DOHH2 (cell line): ENCODE data around the gene TULP1.

Source experiments
- H3F3A ChIP-seq: fragments of 200-600 bp; sonication (generic), shearing (Covaris generic); 2 replicates; pipeline ENCODE4 v1.6.0; 2016; ENCODE audit warnings: antibody characterized with exemption, mild to moderate bottlenecking; ENCODE audit not compliant: control insufficient read depth, insufficient read depth
- H3K27ac ChIP-seq: fragments of 200-600 bp; sonication (generic); 2 replicates; pipeline ENCODE4 v1.5.1; 2014; ENCODE audit warnings: low read depth, mild to moderate bottlenecking, low read length, moderate library complexity
- H3K27me3 ChIP-seq: fragments of 200-600 bp; sonication (generic); 2 replicates; pipeline ENCODE4 v1.6.1; 2014; ENCODE audit warnings: mild to moderate bottlenecking, low read length, mixed read lengths; ENCODE audit not compliant: control insufficient read depth
- H3K36me3 ChIP-seq: fragments of 200-600 bp; sonication (generic); 2 replicates; pipeline ENCODE4 v1.6.1; 2014; ENCODE audit warnings: mild to moderate bottlenecking, low read length, moderate library complexity, mixed read lengths; ENCODE audit not compliant: control insufficient read depth
- H3K4me1 ChIP-seq: fragments of 200-600 bp; sonication (generic); 2 replicates; pipeline ENCODE4 v1.6.1; 2014; ENCODE audit warnings: mild to moderate bottlenecking, low read length, mixed read lengths; ENCODE audit not compliant: control insufficient read depth
- H3K4me2 ChIP-seq: fragments of 200-600 bp; sonication (generic); 2 replicates; pipeline ENCODE4 v1.6.0; 2014; ENCODE audit warnings: mild to moderate bottlenecking, low read length, moderate library complexity
- H3K4me3 ChIP-seq: fragments of 200-600 bp; sonication (generic); 2 replicates; pipeline ENCODE4 v1.5.1; 2014; ENCODE audit warnings: mild to moderate bottlenecking, low read length, mixed read lengths
- H3K79me2 ChIP-seq: fragments of 200-600 bp; sonication (generic); 2 replicates; pipeline ENCODE4 v1.6.1; 2014; ENCODE audit warnings: mild to moderate bottlenecking, low read length, mixed read lengths; ENCODE audit not compliant: control insufficient read depth
- H3K9me2 ChIP-seq: fragments of 200-600 bp; sonication (generic); replicated peaks from 2 replicates; pipeline ENCODE4 v1.6.1; 2014; ENCODE audit warnings: mild to moderate bottlenecking, low read length, mixed read lengths; ENCODE audit not compliant: control insufficient read depth
- H3K9me3 ChIP-seq: fragments of 200-600 bp; sonication (generic); 2 replicates; pipeline ENCODE4 v1.6.1; 2014; ENCODE audit warnings: antibody characterized with exemption, low read length, mixed read lengths; ENCODE audit not compliant: control insufficient read depth, insufficient read depth
- H4K20me1 ChIP-seq: fragments of 200-600 bp; sonication (generic); 2 replicates; pipeline ENCODE4 v1.6.0; 2014; ENCODE audit warnings: low read depth, mild to moderate bottlenecking, antibody characterized with exemption, low read length, moderate library complexity; ENCODE audit not compliant: control insufficient read depth, insufficient read depth
- CTCF ChIP-seq: fragments of 200-600 bp; sonication (generic); IDR thresholded peaks from one replicate; pipeline ENCODE4 v1.5.1; 2014; ENCODE audit warnings: antibody characterized with exemption, mild to moderate bottlenecking, low read depth, low read length; ENCODE audit not compliant: poor library complexity, severe bottlenecking
- EZH2phosphoT487 ChIP-seq: fragments of 200-600 bp; sonication (generic); IDR thresholded peaks from 2 replicates; pipeline ENCODE4 v1.6.1; 2017; ENCODE audit warnings: borderline replicate concordance, mild to moderate bottlenecking, antibody characterized with exemption, low read length, moderate library complexity, mixed read lengths

Gene TULP1

GRCh38 chr6:35500782-35501181 lies 11.9 kb downstream of the TULP1 start:
- no peaks in the 10 kb centered on the region for H3K36me3 ChIP-seq
- H3K27ac ChIP-seq, result no peak overlapping the region
- H3K9me3 ChIP-seq, result no peaks in the 10 kb centered on the region
- H3F3A ChIP-seq, result no peaks in the 10 kb centered on the region
- H3K27me3 ChIP-seq, result peaks cover 59% of the 10 kb centered on the region
- H3K79me2 ChIP-seq, result no peaks in the 10 kb centered on the region
- no peak for TF ChIP-seq CTCF
- TF ChIP-seq EZH2phosphoT487, result no peak
- H3K4me1 ChIP-seq, result peaks cover 9% of the 10 kb centered on the region
- H3K9me2 ChIP-seq, result no peaks in the 10 kb centered on the region
- no peak overlapping the region for H3K4me3 ChIP-seq
- no peaks in the 10 kb centered on the region for H4K20me1 ChIP-seq
- no peak overlapping the region for H3K4me2 ChIP-seq

GRCh38 chr6:35499372-35499771 lies 13.3 kb downstream of the TULP1 start:
- Histone ChIP-seq H3F3A (no peaks in the 10 kb centered on the region), H3K4me3 (no peak overlapping the region), H3K4me1 (peaks cover 12% of the 10 kb centered on the region), H3K27ac (no peak overlapping the region), H3K27me3 (peaks cover 73% of the 10 kb centered on the region), H3K4me2 (no peak overlapping the region), H3K36me3 (no peaks in the 10 kb centered on the region), H3K9me3 (no peaks in the 10 kb centered on the region), H3K9me2 (no peaks in the 10 kb centered on the region), H3K79me2 (no peaks in the 10 kb centered on the region), H4K20me1 (peaks cover 5% of the 10 kb centered on the region; the same call in 1 of the 2 replicates)
- TF ChIP-seq EZH2phosphoT487 (no peak), CTCF (no peak)

- Histone ChIP-seq H3K27me3 (peaks cover 73% of the 10 kb centered on the region), H3K36me3 (no peaks in the 10 kb centered on the region), H3K79me2 (no peaks in the 10 kb centered on the region), H3K9me3 (no peaks in the 10 kb centered on the region), H3K9me2 (no peaks in the 10 kb centered on the region), H3F3A (no peaks in the 10 kb centered on the region), H3K4me2 (no peak overlapping the region; the same call in 1 of the 2 replicates), H3K4me1 (peaks cover 19% of the 10 kb centered on the region), H3K27ac (no peak overlapping the region), H4K20me1 (peaks cover 5% of the 10 kb centered on the region; the same call in 1 of the 2 replicates), H3K4me3 (no peak overlapping the region)
- no peak for TF ChIP-seq CTCF
Observed at GRCh38 chr6:35498422-35499067, 14.2 kb downstream of the TULP1 start.
